HepG2 (cell line): ENCODE results near the gene NFRKB. TPM values are rescaled to one million over a fixed set of nuclear protein-coding genes. Genes with fewer than 3 reads are reported as not detected.

Source experiments
- CEBPB ChIP-seq: IDR thresholded peaks from 2 replicates; pipeline ENCODE4 v1.6.1; 2011; ENCODE audit warnings: low read depth, low read length, improper control_type of control experiment, borderline replicate concordance
- MEF2D ChIP-seq: sonication (generic); formaldehyde crosslinking; IDR thresholded peaks from 2 replicates; pipeline ENCODE4 v1.5.1; 2020; ENCODE audit warnings: mild to moderate bottlenecking, missing genetic modification reagents
- MYC ChIP-seq: sonication (generic); formaldehyde crosslinking; IDR thresholded peaks from 2 replicates; pipeline ENCODE4 v1.9.0; 2021; ENCODE audit warnings: missing genetic modification reagents, borderline replicate concordance
- RBAK ChIP-seq: sonication (generic); formaldehyde crosslinking; IDR thresholded peaks from 2 replicates; pipeline ENCODE4 v1.5.1; 2020; ENCODE audit warnings: mild to moderate bottlenecking, missing genetic modification reagents
- ZNF343 ChIP-seq: sonication (generic); formaldehyde crosslinking; IDR thresholded peaks from 2 replicates; pipeline ENCODE4 v1.4.0; 2020; ENCODE audit warnings: mild to moderate bottlenecking, missing genetic modification reagents
- polyA plus RNA-seq, 8 experiments: library from polyadenylated mRNA; depleted of rRNA in 3 of 8; stranded (reverse) in 7 of 8; unstranded in 1 of 8; fragments of >200 nt; fragmentation: Illumina TruSeq in 4 of 8; extraction: Trizol in 4 of 8; gene quantifications; 2 replicates each; pipeline versions ENCODE4 v1.2.1 to v1.2.3, GENCODE V29; 2011 to 2016; ENCODE audit warnings: low read depth in 4 of 8, missing spikeins in 1 of 8, mixed read lengths in 1 of 8; ENCODE audit not compliant: insufficient read depth in 1 of 8
- total RNA-seq, 5 experiments: library from RNA; depleted of rRNA; stranded (reverse); fragments of >200 nt; fragmentation: Illumina TruSeq; extraction: Trizol; gene quantifications; 2 replicates each; pipeline ENCODE4 v1.2.3, GENCODE V29; 2016; ENCODE audit warnings: low read depth in 1 of 5
- TF ChIP-seq, protein P1 (sequence below): sonication (generic); formaldehyde crosslinking; IDR thresholded peaks from 2 replicates; pipeline ENCODE4 v1.9.0; 2022; ENCODE audit warnings: low read depth, missing genetic modification reagents
- TF ChIP-seq, protein P2 (sequence below): sonication (generic); formaldehyde crosslinking; IDR thresholded peaks from 2 replicates; pipeline ENCODE4 v1.8.1; 2023; ENCODE audit warnings: mild to moderate bottlenecking, missing genetic modification reagents
- TF ChIP-seq, protein P3 (sequence below): sonication (generic); formaldehyde crosslinking; IDR thresholded peaks from 2 replicates; pipeline ENCODE4 v1.4.0; 2020; ENCODE audit warnings: missing genetic modification reagents
- TF ChIP-seq, protein P4 (sequence below), 2 experiments: fragments of 450-650 bp in 1 of 2; sonication (generic) in 1 of 2; formaldehyde crosslinking in 1 of 2; IDR thresholded peaks; 2 replicates each; pipeline versions ENCODE4 v1.6.1 to v1.8.0; 2016 to 2022; ENCODE audit warnings: antibody characterized with exemption in 1 of 2, mild to moderate bottlenecking in 1 of 2, missing genetic modification reagents in 1 of 2
- TF ChIP-seq, protein P5 (sequence below): sonication (generic); formaldehyde crosslinking; IDR thresholded peaks from 2 replicates; pipeline ENCODE4 v1.5.0; 2020; ENCODE audit warnings: missing genetic modification reagents

The NFRKB gene
- total and polyA plus RNA-seq, 2 of the 13 experiments (the other 11 are each of a cell fraction or from before 2014, with no cell fraction given): 22.9 to 23.7 TPM

DNA sequence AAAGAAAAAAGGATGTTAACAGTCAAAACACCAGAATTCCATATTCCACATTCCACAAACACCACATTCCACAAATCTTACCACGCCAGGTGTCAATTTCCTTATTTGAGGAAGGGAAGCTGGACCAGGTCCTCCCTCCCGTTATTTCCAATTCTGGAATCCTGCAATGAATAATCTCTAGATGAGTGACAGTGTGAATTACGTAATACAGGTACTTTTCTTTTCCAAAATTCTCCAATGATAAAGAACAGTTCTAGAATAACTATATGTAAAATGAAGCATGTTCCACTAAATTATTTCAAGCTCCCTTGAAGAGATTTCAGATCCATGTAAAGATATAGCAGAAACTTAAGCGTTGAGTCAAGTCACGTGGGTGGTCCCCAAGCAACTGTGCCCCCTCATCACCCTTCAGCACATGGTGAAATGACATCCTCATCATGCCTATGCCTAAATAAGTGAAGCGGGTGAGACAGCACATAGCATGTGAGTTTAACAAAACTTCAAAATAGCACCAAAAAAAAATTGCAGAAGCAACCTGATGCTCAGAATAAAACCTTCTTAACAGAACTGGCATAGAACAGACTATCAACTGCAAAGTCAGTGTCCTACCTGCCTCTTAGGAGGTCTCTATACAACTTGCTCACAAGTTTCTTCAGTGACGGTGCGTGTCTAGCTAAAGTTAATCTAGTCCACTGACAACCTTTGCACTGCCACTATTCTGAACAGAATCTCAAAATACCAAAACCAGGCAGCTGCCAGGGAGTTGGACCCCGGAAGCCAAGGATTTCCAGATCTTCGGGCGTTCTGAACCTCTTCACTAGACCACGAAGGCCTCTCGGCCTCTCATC is 876 bp downstream of the NFRKB start (continued):
- TF ChIP-seq, protein P1, sequence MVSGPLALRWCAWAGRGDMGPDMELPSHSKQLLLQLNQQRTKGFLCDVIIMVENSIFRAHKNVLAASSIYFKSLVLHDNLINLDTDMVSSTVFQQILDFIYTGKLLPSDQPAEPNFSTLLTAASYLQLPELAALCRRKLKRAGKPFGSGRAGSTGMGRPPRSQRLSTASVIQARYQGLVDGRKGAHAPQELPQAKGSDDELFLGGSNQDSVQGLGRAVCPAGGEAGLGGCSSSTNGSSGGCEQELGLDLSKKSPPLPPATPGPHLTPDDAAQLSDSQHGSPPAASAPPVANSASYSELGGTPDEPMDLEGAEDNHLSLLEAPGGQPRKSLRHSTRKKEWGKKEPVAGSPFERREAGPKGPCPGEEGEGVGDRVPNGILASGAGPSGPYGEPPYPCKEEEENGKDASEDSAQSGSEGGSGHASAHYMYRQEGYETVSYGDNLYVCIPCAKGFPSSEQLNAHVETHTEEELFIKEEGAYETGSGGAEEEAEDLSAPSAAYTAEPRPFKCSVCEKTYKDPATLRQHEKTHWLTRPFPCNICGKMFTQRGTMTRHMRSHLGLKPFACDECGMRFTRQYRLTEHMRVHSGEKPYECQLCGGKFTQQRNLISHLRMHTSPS (CRISPR knock-in tag): no peak
- TF ChIP-seq, protein P2, sequence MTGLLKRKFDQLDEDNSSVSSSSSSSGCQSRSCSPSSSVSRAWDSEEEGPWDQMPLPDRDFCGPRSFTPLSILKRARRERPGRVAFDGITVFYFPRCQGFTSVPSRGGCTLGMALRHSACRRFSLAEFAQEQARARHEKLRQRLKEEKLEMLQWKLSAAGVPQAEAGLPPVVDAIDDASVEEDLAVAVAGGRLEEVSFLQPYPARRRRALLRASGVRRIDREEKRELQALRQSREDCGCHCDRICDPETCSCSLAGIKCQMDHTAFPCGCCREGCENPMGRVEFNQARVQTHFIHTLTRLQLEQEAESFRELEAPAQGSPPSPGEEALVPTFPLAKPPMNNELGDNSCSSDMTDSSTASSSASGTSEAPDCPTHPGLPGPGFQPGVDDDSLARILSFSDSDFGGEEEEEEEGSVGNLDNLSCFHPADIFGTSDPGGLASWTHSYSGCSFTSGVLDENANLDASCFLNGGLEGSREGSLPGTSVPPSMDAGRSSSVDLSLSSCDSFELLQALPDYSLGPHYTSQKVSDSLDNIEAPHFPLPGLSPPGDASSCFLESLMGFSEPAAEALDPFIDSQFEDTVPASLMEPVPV (CRISPR knock-in tag): 0 out of 2 replicates have a peak, but pooled peaks have one; percentile 47
- TF ChIP-seq ZNF343: 0 out of 2 replicates have a peak, but pooled peaks have one; percentile 1
- TF ChIP-seq, protein P3, sequence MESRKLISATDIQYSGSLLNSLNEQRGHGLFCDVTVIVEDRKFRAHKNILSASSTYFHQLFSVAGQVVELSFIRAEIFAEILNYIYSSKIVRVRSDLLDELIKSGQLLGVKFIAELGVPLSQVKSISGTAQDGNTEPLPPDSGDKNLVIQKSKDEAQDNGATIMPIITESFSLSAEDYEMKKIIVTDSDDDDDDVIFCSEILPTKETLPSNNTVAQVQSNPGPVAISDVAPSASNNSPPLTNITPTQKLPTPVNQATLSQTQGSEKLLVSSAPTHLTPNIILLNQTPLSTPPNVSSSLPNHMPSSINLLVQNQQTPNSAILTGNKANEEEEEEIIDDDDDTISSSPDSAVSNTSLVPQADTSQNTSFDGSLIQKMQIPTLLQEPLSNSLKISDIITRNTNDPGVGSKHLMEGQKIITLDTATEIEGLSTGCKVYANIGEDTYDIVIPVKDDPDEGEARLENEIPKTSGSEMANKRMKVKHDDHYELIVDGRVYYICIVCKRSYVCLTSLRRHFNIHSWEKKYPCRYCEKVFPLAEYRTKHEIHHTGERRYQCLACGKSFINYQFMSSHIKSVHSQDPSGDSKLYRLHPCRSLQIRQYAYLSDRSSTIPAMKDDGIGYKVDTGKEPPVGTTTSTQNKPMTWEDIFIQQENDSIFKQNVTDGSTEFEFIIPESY (CRISPR knock-in tag): no peak
- TF ChIP-seq, protein P4, sequence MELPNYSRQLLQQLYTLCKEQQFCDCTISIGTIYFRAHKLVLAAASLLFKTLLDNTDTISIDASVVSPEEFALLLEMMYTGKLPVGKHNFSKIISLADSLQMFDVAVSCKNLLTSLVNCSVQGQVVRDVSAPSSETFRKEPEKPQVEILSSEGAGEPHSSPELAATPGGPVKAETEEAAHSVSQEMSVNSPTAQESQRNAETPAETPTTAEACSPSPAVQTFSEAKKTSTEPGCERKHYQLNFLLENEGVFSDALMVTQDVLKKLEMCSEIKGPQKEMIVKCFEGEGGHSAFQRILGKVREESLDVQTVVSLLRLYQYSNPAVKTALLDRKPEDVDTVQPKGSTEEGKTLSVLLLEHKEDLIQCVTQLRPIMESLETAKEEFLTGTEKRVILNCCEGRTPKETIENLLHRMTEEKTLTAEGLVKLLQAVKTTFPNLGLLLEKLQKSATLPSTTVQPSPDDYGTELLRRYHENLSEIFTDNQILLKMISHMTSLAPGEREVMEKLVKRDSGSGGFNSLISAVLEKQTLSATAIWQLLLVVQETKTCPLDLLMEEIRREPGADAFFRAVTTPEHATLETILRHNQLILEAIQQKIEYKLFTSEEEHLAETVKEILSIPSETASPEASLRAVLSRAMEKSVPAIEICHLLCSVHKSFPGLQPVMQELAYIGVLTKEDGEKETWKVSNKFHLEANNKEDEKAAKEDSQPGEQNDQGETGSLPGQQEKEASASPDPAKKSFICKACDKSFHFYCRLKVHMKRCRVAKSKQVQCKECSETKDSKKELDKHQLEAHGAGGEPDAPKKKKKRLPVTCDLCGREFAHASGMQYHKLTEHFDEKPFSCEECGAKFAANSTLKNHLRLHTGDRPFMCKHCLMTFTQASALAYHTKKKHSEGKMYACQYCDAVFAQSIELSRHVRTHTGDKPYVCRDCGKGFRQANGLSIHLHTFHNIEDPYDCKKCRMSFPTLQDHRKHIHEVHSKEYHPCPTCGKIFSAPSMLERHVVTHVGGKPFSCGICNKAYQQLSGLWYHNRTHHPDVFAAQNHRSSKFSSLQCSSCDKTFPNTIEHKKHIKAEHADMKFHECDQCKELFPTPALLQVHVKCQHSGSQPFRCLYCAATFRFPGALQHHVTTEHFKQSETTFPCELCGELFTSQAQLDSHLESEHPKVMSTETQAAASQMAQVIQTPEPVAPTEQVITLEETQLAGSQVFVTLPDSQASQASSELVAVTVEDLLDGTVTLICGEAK (IDR thresholded peaks at IDR 0.05): no peak
- TF ChIP-seq, protein P4 (CRISPR knock-in tag; IDR thresholded peaks at IDR 0.05): no peak
- peak; percentile 46; the same call in 1 of the 2 replicates for TF ChIP-seq CEBPB
- no peak for TF ChIP-seq MEF2D
- TF ChIP-seq MYC: no peak
- TF ChIP-seq RBAK (CRISPR knock-in tag): no peak
- TF ChIP-seq, protein P5, sequence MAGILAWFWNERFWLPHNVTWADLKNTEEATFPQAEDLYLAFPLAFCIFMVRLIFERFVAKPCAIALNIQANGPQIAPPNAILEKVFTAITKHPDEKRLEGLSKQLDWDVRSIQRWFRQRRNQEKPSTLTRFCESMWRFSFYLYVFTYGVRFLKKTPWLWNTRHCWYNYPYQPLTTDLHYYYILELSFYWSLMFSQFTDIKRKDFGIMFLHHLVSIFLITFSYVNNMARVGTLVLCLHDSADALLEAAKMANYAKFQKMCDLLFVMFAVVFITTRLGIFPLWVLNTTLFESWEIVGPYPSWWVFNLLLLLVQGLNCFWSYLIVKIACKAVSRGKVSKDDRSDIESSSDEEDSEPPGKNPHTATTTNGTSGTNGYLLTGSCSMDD (CRISPR knock-in tag): no peak
